ENCODE results near the gene TBX2.
A peak's percentile ranks its signal among the peaks of the same experiment; 100 is the strongest.

Gene TBX2

DNA sequence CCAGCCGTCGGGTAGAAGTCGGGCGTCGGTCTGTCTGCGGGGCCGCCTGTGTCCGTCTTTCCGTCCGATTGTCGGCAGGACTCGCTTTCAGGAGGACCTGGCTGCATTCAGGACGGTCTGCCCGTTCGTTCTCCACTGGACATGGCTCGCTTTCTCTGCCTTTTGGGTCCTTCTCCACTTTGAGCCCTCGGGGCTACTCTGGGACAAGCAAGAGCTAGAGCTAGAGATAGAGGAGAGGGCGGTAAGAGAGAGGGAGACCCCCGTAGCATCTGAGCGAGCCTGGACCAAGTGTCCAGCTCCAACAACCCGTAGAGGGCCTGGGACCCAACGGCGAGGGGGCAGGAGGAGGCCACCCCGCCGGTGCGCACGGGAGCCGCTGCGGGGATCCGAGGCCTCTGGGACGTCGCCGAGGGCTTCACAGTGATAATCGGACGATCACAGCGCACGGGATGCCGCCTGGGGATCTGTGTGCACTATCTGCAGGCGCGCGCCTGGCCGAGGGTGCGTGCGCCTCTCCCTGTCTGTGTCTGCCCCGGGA, 57.1 kb downstream of the TBX2 start:
- no peak overlapping the region for H2AFZ ChIP-seq (ENCODE audit: insufficient read depth, low read length, poor library complexity)
- no peak overlapping the region for H3K4me3 ChIP-seq (ENCODE audit: low read depth, low read length)
- no peaks in the 10 kb centered on the region for H3K79me1 ChIP-seq (ENCODE audit: low read length)
- no peak overlapping the region for H2AK5ac ChIP-seq (ENCODE audit: low read length)
- no peak overlapping the region for H3K4ac ChIP-seq (ENCODE audit: low read depth, low read length)
- H2BK12ac ChIP-seq (ENCODE audit: low read length), result no peak overlapping the region
- no peak overlapping the region for H3K14ac ChIP-seq (ENCODE audit: low read length)
- H3K36me3 ChIP-seq (ENCODE audit: control insufficient read depth in 1 of 2, insufficient read depth in 2 of 2, low read length in 2 of 2), result no peaks in the 10 kb centered on the region
- no peak for DNase-seq
- H3K79me2 ChIP-seq (ENCODE audit: control insufficient read depth, insufficient read depth, low read length, poor library complexity), result peaks cover 2% of the 10 kb centered on the region
- H2BK5ac ChIP-seq (ENCODE audit: low read depth, low read length, poor library complexity), result no peak overlapping the region
- H3K27me3 ChIP-seq (ENCODE audit: insufficient read depth, low read length), result peaks cover 88% of the 10 kb centered on the region
- no peak overlapping the region for H3K4me2 ChIP-seq (ENCODE audit: low read length)
- H3K27ac ChIP-seq (ENCODE audit: low read depth, low read length), result no peak overlapping the region
- H4K91ac ChIP-seq (ENCODE audit: low read depth, low read length), result no peak overlapping the region
- no peak overlapping the region for H2BK120ac ChIP-seq (ENCODE audit: insufficient read depth, low read length, poor library complexity)
- no CpG with 5 or more reads among the region's 45 CpGs for WGBS (ENCODE audit: extremely low coverage, insufficient coverage, insufficient read length)
- no peak overlapping the region for H3K9ac ChIP-seq (ENCODE audit: low read length)
- H3K4me1 ChIP-seq (ENCODE audit: control insufficient read depth in 1 of 2, insufficient read depth in 2 of 2, low read length in 2 of 2), result peaks cover 5 to 11% of the 10 kb centered on the region in 2 experiments
- no peak overlapping the region for H4K12ac ChIP-seq (ENCODE audit: low read depth, low read length)
- H4K8ac ChIP-seq (ENCODE audit: low read depth, low read length), result no peak overlapping the region
- H3K9me3 ChIP-seq (ENCODE audit: insufficient read depth, low read depth, low read length), result peaks cover 8% of the 10 kb centered on the region
- H3K18ac ChIP-seq (ENCODE audit: low read length), result no peak overlapping the region
- H3K23ac ChIP-seq (ENCODE audit: low read length), result no peak overlapping the region

DNA sequence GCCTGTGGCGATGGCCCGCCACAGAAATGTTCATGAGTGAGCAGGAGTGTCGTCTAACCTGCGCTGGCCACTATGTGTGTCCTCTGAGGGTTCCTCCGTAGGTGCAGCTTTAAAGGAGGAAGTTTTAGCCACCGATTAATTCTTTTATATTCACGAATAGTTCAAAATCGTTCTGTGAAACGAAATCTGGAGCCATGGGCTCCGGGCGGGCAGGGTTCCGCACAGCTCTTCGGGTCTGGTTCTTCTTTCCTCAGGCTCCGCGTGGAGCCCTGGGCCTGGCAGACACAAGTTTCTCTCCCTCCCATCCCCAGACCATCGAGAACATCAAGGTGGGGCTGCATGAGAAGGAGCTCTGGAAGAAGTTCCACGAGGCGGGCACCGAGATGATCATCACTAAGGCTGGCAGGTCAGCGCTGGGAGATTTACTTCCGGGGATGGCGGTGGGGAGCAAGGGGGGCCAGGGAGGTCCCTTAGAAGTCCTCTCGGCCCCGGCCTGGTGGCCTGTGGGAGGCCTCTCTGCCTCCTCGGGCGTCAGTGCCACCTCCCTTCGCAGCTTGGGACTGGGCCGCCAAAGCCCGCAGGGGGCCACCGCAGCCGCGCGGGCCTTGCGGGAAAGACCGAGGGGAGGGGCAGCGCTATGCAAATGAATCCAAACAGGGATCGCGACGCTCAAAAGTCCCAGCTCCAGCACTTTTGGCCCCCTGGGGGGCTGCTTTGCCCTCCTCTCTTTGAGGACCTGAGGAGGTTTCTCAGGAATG, 57.8 kb downstream of the TBX2 start:
- Histone ChIP-seq H3K4ac (ENCODE audit: low read depth, low read length) (no peak overlapping the region), H2BK12ac (ENCODE audit: low read length) (no peak overlapping the region), H4K12ac (ENCODE audit: low read depth, low read length) (no peak overlapping the region), H2AFZ (ENCODE audit: insufficient read depth, low read length, poor library complexity) (no peak overlapping the region), H3K4me2 (ENCODE audit: low read length) (peak overlapping the region; percentile 23), H3K14ac (ENCODE audit: low read length) (no peak overlapping the region), H3K23ac (ENCODE audit: low read length) (no peak overlapping the region), H3K4me3 (ENCODE audit: low read depth, low read length) (no peak overlapping the region), H3K27ac (ENCODE audit: low read depth, low read length) (no peak overlapping the region), H4K91ac (ENCODE audit: low read depth, low read length) (no peak overlapping the region), H2AK5ac (ENCODE audit: low read length) (no peak overlapping the region), H2BK120ac (ENCODE audit: insufficient read depth, low read length, poor library complexity) (no peak overlapping the region), H3K79me2 (ENCODE audit: control insufficient read depth, insufficient read depth, low read length, poor library complexity) (peaks cover under 1% of the 10 kb centered on the region), H3K9me3 (ENCODE audit: insufficient read depth, low read depth, low read length) (peaks cover 8% of the 10 kb centered on the region), H3K9ac (ENCODE audit: low read length) (no peak overlapping the region), H3K18ac (ENCODE audit: low read length) (no peak overlapping the region), H2BK5ac (ENCODE audit: low read depth, low read length, poor library complexity) (no peak overlapping the region), H4K8ac (ENCODE audit: low read depth, low read length) (no peak overlapping the region), H3K79me1 (ENCODE audit: low read length) (no peaks in the 10 kb centered on the region), H3K27me3 (ENCODE audit: insufficient read depth, low read length) (peaks cover 88% of the 10 kb centered on the region), H3K4me1 (ENCODE audit: control insufficient read depth in 1 of 2, insufficient read depth in 2 of 2, low read length in 2 of 2) (peaks cover 1 to 8% of the 10 kb centered on the region in 2 experiments), H3K36me3 (ENCODE audit: control insufficient read depth in 1 of 2, insufficient read depth in 2 of 2, low read length in 2 of 2) (no peaks in the 10 kb centered on the region)
- WGBS (ENCODE audit: extremely low coverage, insufficient coverage, insufficient read length), result no CpG with 5 or more reads among the region's 39 CpGs
- DNase-seq, result no peak

DNA sequence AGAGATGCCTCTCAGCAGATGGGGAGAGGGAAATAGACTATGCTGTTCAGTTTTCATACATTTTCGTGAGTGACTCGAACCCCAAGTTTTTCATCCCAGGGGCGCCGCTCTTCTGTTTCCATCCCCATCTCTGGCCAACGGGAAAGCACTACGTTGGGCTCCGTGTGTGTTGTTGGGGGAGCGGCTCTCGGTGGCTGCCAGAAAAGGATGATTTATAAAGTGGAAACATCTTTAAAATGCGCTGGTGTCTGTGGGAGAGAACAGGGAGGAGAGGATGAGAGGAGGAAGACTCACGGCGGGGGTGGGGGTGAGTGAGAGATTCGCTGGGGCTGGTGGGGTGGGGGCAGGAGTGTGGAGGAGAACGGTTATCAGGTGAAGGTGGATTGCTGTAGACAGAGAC, 58.4 kb downstream of the TBX2 start:
- peaks cover 8% of the 10 kb centered on the region for H3K9me3 ChIP-seq (ENCODE audit: insufficient read depth, low read depth, low read length)
- no peak overlapping the region for H2AFZ ChIP-seq (ENCODE audit: insufficient read depth, low read length, poor library complexity)
- no peak overlapping the region for H3K18ac ChIP-seq (ENCODE audit: low read length)
- H3K79me1 ChIP-seq (ENCODE audit: low read length), result no peaks in the 10 kb centered on the region
- no peak overlapping the region for H4K8ac ChIP-seq (ENCODE audit: low read depth, low read length)
- no peak overlapping the region for H2BK12ac ChIP-seq (ENCODE audit: low read length)
- no peak overlapping the region for H3K27ac ChIP-seq (ENCODE audit: low read depth, low read length)
- no peaks in the 10 kb centered on the region for H3K36me3 ChIP-seq (ENCODE audit: control insufficient read depth in 1 of 2, insufficient read depth in 2 of 2, low read length in 2 of 2)
- H3K23ac ChIP-seq (ENCODE audit: low read length), result no peak overlapping the region
- no CpG with 5 or more reads among the region's 14 CpGs for WGBS (ENCODE audit: extremely low coverage, insufficient coverage, insufficient read length)
- no peak overlapping the region for H2AK5ac ChIP-seq (ENCODE audit: low read length)
- H3K4me1 ChIP-seq (ENCODE audit: control insufficient read depth in 1 of 2, insufficient read depth in 2 of 2, low read length in 2 of 2), result peaks cover 3 to 8% of the 10 kb centered on the region in 2 experiments
- H2BK5ac ChIP-seq (ENCODE audit: low read depth, low read length, poor library complexity), result no peak overlapping the region
- no peak overlapping the region for H3K4me3 ChIP-seq (ENCODE audit: low read depth, low read length)
- no peak overlapping the region for H3K9ac ChIP-seq (ENCODE audit: low read length)
- H2BK120ac ChIP-seq (ENCODE audit: insufficient read depth, low read length, poor library complexity), result no peak overlapping the region
- H3K79me2 ChIP-seq (ENCODE audit: control insufficient read depth, insufficient read depth, low read length, poor library complexity), result no peaks in the 10 kb centered on the region
- peaks cover 89% of the 10 kb centered on the region for H3K27me3 ChIP-seq (ENCODE audit: insufficient read depth, low read length)
- H3K4ac ChIP-seq (ENCODE audit: low read depth, low read length), result no peak overlapping the region
- H3K14ac ChIP-seq (ENCODE audit: low read length), result no peak overlapping the region
- H4K12ac ChIP-seq (ENCODE audit: low read depth, low read length), result no peak overlapping the region
- no peak for DNase-seq
- no peak overlapping the region for H3K4me2 ChIP-seq (ENCODE audit: low read length)
- no peak overlapping the region for H4K91ac ChIP-seq (ENCODE audit: low read depth, low read length)

DNA sequence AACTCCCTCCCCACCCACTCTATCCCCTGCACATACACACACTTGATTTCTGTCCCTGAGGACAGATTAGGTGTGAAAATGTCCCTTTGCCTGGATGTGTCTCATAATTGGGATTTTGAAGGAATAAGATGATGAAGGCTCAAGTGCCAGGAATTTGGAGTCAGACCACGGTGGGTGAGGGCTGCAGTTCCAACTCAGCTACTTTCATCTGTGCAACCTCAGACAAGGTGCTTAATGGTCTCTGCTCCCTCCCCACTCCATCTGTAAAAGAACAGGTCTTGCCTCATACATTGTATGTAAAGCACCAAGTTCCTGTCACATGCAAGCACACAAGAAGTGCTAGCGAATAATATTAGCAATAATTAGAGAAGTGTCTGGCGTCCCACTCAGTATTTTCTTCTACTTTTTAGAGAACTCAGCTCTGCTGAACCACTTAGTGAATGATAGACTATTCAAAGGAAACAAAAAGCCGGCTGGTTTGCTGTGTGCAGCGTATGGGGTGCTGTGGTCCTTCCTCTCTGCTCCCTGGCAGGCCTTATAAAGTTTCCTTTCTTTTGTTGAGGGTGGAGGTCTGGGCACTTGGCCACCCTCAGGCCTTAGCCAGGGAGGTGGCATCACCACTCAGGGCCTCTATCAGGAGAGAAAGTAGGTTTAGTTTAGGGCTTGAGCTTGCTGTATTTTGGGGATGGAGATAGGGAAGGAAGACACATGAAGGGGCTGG, 58.9 kb downstream of the TBX2 start:
- peaks cover 93% of the 10 kb centered on the region for H3K27me3 ChIP-seq (ENCODE audit: insufficient read depth, low read length)

More for the DNA sequence above, 58.9 kb downstream of the TBX2 start:
- Histone ChIP-seq H4K8ac (ENCODE audit: low read depth, low read length) (no peak overlapping the region), H2BK120ac (ENCODE audit: insufficient read depth, low read length, poor library complexity) (no peak overlapping the region), H2AFZ (ENCODE audit: insufficient read depth, low read length, poor library complexity) (no peak overlapping the region), H3K14ac (ENCODE audit: low read length) (no peak overlapping the region), H3K4me2 (ENCODE audit: low read length) (no peak overlapping the region), H3K9me3 (ENCODE audit: insufficient read depth, low read depth, low read length) (peaks cover 13% of the 10 kb centered on the region), H2AK5ac (ENCODE audit: low read length) (no peak overlapping the region), H3K4me1 (ENCODE audit: control insufficient read depth in 1 of 2, insufficient read depth in 2 of 2, low read length in 2 of 2) (peaks cover 3 to 8% of the 10 kb centered on the region in 2 experiments), H3K4ac (ENCODE audit: low read depth, low read length) (no peak overlapping the region), H3K18ac (ENCODE audit: low read length) (no peak overlapping the region), H3K79me1 (ENCODE audit: low read length) (no peaks in the 10 kb centered on the region), H3K27ac (ENCODE audit: low read depth, low read length) (no peak overlapping the region), H3K23ac (ENCODE audit: low read length) (peak overlapping the region; percentile 44), H2BK5ac (ENCODE audit: low read depth, low read length, poor library complexity) (no peak overlapping the region), H3K9ac (ENCODE audit: low read length) (no peak overlapping the region), H3K4me3 (ENCODE audit: low read depth, low read length) (no peak overlapping the region), H3K79me2 (ENCODE audit: control insufficient read depth, insufficient read depth, low read length, poor library complexity) (no peaks in the 10 kb centered on the region), H4K91ac (ENCODE audit: low read depth, low read length) (no peak overlapping the region), H4K12ac (ENCODE audit: low read depth, low read length) (no peak overlapping the region), H2BK12ac (ENCODE audit: low read length) (no peak overlapping the region), H3K36me3 (ENCODE audit: control insufficient read depth in 1 of 2, insufficient read depth in 2 of 2, low read length in 2 of 2) (no peaks in the 10 kb centered on the region)
- WGBS (ENCODE audit: extremely low coverage, insufficient coverage, insufficient read length), result no CpG with 5 or more reads among the region's 5 CpGs
- no peak for DNase-seq

Measured in trophoblast cell (in vitro differentiated cells and primary cell).